ENCODE measurements around the gene COX7B2.

Gene COX7B2

DNA sequence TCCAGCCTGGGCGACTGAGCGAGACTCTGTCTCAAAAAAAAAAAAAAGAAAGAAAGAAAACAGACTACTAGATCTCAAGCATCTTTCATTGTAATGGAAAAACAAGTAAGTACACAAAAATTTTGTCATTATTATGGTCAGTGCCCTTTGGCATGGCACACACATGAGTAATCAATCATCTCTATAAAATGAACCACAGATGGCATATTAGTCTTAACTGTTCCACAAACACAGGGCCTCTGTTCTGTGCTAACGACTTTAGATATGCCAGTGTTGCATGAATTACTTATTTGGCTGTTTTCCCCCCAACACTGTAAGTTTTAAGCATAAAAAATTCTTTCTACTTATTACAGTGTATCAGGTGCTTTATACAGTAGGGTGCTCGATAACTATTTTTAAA is 90.4 kb downstream of the COX7B2 start:
- no peak for DNase-seq (ENCODE audit: insufficient read length, low spot score)
- TF ChIP-seq SPI1 (IDR thresholded peaks at IDR 0.05; ENCODE audit: low read depth, low read length) = no peak
- TF ChIP-seq POLR2A (IDR thresholded peaks at IDR 0.05; ENCODE audit: low read depth, low read length) = no peak
- no peak for TF ChIP-seq POLR2AphosphoS5 (IDR thresholded peaks at IDR 0.05; ENCODE audit: low read depth, low read length)
- TF ChIP-seq PAX5 (IDR thresholded peaks at IDR 0.05; ENCODE audit: insufficient read depth, low read length, severe bottlenecking) = no peak
- TF ChIP-seq TAF1 (IDR thresholded peaks at IDR 0.05; ENCODE audit: low read depth, low read length) = no peak
- TF ChIP-seq POU2F2 (IDR thresholded peaks at IDR 0.05; ENCODE audit: low read depth, low read length) = no peak
- FAIRE-seq = no peak

DNA sequence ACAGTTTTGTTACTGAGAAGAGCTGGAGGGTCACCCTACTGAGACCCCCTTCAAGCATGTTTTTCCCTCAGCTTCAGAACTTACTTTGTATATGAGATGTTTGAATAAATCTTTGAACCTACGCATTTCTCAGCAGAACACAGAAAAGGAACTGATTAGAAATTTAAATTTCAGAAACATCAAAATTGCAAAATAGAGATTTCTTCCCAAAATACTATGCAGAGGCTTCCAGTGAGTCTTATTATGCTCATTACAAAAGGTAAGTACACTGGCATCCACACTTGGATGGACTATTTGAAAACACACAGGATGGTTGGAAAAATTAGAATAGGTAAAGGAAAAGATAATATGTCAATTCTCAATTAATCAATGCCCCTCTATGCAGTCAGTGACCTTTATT is 91.2 kb downstream of the COX7B2 start:
- FAIRE-seq = no peak
- DNase-seq (ENCODE audit: insufficient read length, low spot score) = no peak
- TF ChIP-seq POU2F2 (IDR thresholded peaks at IDR 0.05; ENCODE audit: low read depth, low read length) (no peak), SPI1 (IDR thresholded peaks at IDR 0.05; ENCODE audit: low read depth, low read length) (no peak), TAF1 (IDR thresholded peaks at IDR 0.05; ENCODE audit: low read depth, low read length) (no peak), PAX5 (IDR thresholded peaks at IDR 0.05; ENCODE audit: insufficient read depth, low read length, severe bottlenecking) (no peak), POLR2A (IDR thresholded peaks at IDR 0.05; ENCODE audit: low read depth, low read length) (no peak), POLR2AphosphoS5 (IDR thresholded peaks at IDR 0.05; ENCODE audit: low read depth, low read length) (no peak)

DNA sequence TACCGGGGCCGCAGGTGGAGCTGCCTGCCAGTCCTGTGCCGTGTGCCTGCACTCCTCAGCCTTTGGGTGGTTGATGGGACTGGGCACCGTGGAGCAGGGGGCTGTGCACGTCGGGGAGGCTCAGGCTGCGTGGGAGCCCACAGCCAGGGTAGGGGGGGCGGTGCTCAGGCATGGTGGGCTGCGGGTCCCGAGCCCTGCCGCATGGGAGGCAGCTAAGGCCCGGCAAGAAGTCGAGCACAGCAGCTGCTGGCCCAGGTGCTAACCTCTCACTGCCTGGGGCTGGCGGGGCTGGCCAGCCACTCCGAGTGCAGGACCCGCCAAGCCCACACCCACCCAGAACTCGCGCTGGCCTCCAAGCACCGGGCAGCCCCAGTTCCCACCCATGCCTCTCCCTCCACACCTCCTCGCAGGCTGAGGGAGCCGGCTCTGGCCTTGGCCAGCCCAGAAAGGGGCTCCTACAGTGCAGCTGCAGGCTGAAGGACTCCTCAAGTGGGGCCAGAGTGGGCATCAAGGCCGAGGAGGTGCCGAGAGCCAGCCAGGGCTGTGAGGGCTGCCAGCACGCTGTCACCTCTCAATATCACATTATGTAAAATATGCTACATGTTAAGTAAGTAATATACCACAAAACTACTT is 104.1 kb downstream of the COX7B2 start:
- no peak for TF ChIP-seq POLR2AphosphoS5 (IDR thresholded peaks at IDR 0.05; ENCODE audit: low read depth, low read length)
- TF ChIP-seq POU2F2 (IDR thresholded peaks at IDR 0.05; ENCODE audit: low read depth, low read length) = no peak
- no peak for DNase-seq (ENCODE audit: insufficient read length, low spot score)
- no peak for FAIRE-seq

DNA sequence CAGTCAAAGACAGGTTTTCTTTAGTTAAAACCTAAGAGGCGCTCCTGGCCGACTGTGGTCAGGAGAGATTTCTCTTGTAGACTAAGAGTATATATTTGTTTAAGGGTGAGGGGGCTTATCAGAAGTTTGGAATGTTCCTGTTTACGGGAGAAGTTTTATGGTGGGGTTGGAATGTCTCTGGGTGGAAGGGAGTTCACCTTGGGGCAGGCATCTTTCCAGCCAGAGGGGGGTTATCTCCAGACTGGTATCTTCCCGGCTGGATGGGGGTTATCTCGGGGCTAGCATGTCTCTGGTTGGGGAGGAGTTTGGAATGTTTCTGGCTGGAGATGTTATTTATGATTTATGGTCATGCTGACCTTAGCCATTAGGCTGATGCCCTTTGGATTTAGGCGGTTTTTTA is 116.0 kb downstream of the COX7B2 start:
- FAIRE-seq (no peak), DNase-seq (ENCODE audit: insufficient read length, low spot score) (no peak)
- TF ChIP-seq POLR2AphosphoS5 (IDR thresholded peaks at IDR 0.05; ENCODE audit: low read depth, low read length) (no peak), POU2F2 (IDR thresholded peaks at IDR 0.05; ENCODE audit: low read depth, low read length) (no peak)

- FAIRE-seq (no peak), DNase-seq (ENCODE audit: insufficient read length, low spot score) (no peak)
- no peak for TF ChIP-seq PAX5 (IDR thresholded peaks at IDR 0.05; ENCODE audit: insufficient read depth, low read length, severe bottlenecking)
- TF ChIP-seq SPI1 (IDR thresholded peaks at IDR 0.05; ENCODE audit: low read depth, low read length) = no peak
- no peak for TF ChIP-seq POLR2AphosphoS5 (IDR thresholded peaks at IDR 0.05; ENCODE audit: low read depth, low read length)
- TF ChIP-seq TAF1 (IDR thresholded peaks at IDR 0.05; ENCODE audit: low read depth, low read length) = no peak
- TF ChIP-seq POLR2A (IDR thresholded peaks at IDR 0.05; ENCODE audit: low read depth, low read length) = no peak
- TF ChIP-seq POU2F2 (IDR thresholded peaks at IDR 0.05; ENCODE audit: low read depth, low read length) = no peak
Observed at GRCh38 chr4:46781434-46782092, 127.5 kb downstream of the COX7B2 start.

- DNase-seq (ENCODE audit: insufficient read length, low spot score) = no peak
- TF ChIP-seq PAX5 (IDR thresholded peaks at IDR 0.05; ENCODE audit: insufficient read depth, low read length, severe bottlenecking) (no peak), POLR2AphosphoS5 (IDR thresholded peaks at IDR 0.05; ENCODE audit: low read depth, low read length) (no peak), TAF1 (IDR thresholded peaks at IDR 0.05; ENCODE audit: low read depth, low read length) (no peak), SPI1 (IDR thresholded peaks at IDR 0.05; ENCODE audit: low read depth, low read length) (no peak), POU2F2 (IDR thresholded peaks at IDR 0.05; ENCODE audit: low read depth, low read length) (no peak), POLR2A (IDR thresholded peaks at IDR 0.05; ENCODE audit: low read depth, low read length) (no peak)
- FAIRE-seq = no peak
Observed at GRCh38 chr4:46765465-46765864, 143.6 kb downstream of the COX7B2 start.

DNA sequence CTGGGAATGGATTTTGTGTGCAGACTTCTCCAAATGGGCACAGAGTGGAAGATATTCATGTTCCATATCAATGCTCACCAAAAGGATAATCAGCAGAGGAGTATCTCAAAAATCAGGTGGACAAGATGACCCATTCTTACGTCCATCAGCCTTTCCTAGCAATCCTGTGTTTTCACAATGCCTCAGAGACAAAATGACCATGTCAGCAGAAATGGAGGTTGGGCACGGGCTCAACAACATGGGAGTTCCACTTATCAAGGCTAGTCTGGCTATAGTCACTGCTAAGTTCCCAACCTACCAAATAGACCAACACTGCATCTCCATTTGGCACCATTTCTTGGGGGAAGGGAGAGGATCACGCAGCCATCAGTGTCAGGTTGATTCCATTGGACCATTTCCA is 179.0 kb downstream of the COX7B2 start:
- no peak for TF ChIP-seq TAF1 (IDR thresholded peaks at IDR 0.05; ENCODE audit: low read depth, low read length)
- no peak for TF ChIP-seq POLR2AphosphoS5 (IDR thresholded peaks at IDR 0.05; ENCODE audit: low read depth, low read length)
- TF ChIP-seq SPI1 (IDR thresholded peaks at IDR 0.05; ENCODE audit: low read depth, low read length) = no peak
- TF ChIP-seq POU2F2 (IDR thresholded peaks at IDR 0.05; ENCODE audit: low read depth, low read length) = no peak
- no peak for TF ChIP-seq PAX5 (IDR thresholded peaks at IDR 0.05; ENCODE audit: insufficient read depth, low read length, severe bottlenecking)
- no peak for TF ChIP-seq POLR2A (IDR thresholded peaks at IDR 0.05; ENCODE audit: low read depth, low read length)
- DNase-seq (ENCODE audit: insufficient read length, low spot score) (no peak), FAIRE-seq (no peak)

DNA sequence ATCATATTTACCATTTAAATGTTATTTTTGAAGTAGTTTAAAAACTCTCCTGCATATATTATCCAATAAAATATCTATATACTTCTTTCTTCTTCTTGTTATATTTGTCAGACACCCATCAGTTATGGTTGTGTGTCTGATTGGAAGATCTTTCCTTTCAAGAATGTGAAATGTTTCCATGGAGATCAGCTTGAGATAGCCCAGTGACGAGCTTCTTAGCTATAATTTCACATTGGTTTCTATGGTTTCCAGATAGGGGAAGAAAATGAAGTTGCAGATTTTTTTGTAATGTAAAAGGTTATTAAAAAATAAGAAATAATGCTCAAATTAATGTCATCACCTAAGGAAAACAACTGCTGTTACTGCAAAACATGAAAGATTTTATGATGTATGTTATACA is 189.0 kb downstream of the COX7B2 start:
- TF ChIP-seq POU2F2 (IDR thresholded peaks at IDR 0.05; ENCODE audit: low read depth, low read length) (no peak), PAX5 (IDR thresholded peaks at IDR 0.05; ENCODE audit: insufficient read depth, low read length, severe bottlenecking) (no peak), SPI1 (IDR thresholded peaks at IDR 0.05; ENCODE audit: low read depth, low read length) (no peak), POLR2AphosphoS5 (IDR thresholded peaks at IDR 0.05; ENCODE audit: low read depth, low read length) (no peak), TAF1 (IDR thresholded peaks at IDR 0.05; ENCODE audit: low read depth, low read length) (no peak), POLR2A (IDR thresholded peaks at IDR 0.05; ENCODE audit: low read depth, low read length) (no peak)
- no peak for FAIRE-seq
- no peak for DNase-seq (ENCODE audit: insufficient read length, low spot score)

- FAIRE-seq (no peak), DNase-seq (ENCODE audit: insufficient read length, low spot score) (no peak)
- no peak for TF ChIP-seq POU2F2 (IDR thresholded peaks at IDR 0.05; ENCODE audit: low read depth, low read length)
- TF ChIP-seq PAX5 (IDR thresholded peaks at IDR 0.05; ENCODE audit: insufficient read depth, low read length, severe bottlenecking) = no peak
- TF ChIP-seq TAF1 (IDR thresholded peaks at IDR 0.05; ENCODE audit: low read depth, low read length) = no peak
Observed at GRCh38 chr4:46717950-46718349, 191.1 kb downstream of the COX7B2 start.

- no peak for FAIRE-seq
- TF ChIP-seq POU2F2 (IDR thresholded peaks at IDR 0.05; ENCODE audit: low read depth, low read length) (no peak), POLR2AphosphoS5 (IDR thresholded peaks at IDR 0.05; ENCODE audit: low read depth, low read length) (no peak), POLR2A (IDR thresholded peaks at IDR 0.05; ENCODE audit: low read depth, low read length) (no peak), PAX5 (IDR thresholded peaks at IDR 0.05; ENCODE audit: insufficient read depth, low read length, severe bottlenecking) (no peak), SPI1 (IDR thresholded peaks at IDR 0.05; ENCODE audit: low read depth, low read length) (no peak), TAF1 (IDR thresholded peaks at IDR 0.05; ENCODE audit: low read depth, low read length) (no peak)
- no peak for DNase-seq (ENCODE audit: insufficient read length, low spot score)
Observed at GRCh38 chr4:46715468-46715867, 193.6 kb downstream of the COX7B2 start.
